Right cardiac atrium (tissue), 5 donors: ENCODE results near the gene ARHGEF37. TPM values are rescaled to one million over a fixed set of nuclear protein-coding genes. Genes with fewer than 3 reads are reported as not detected.
A peak's percentile ranks its signal among the peaks of the same experiment; 100 is the strongest.
"Not testable (repeated sequence)": the region's sequence is repeated elsewhere in the genome, so short reads cannot be mapped to it uniquely, and the experiment has no call there.

Source experiments
- ATAC-seq, 2 donors: fragments of 200-7000 bp; cut with Tn5 transposase; one replicate each; pipeline versions ENCODE4 v1.8.0 to v1.9.1; 2020; ENCODE audit warnings: moderate library complexity in 2 of 2, mild to moderate bottlenecking in 1 of 2
- DNase-seq, 3 donors: peaks; one replicate each; pipeline ENCODE4 v3.0.0-alpha.2; 2020
- H3K27ac ChIP-seq: one replicate; pipeline ENCODE4 v1.5.1; 2013; ENCODE audit warnings: mild to moderate bottlenecking, low read length, control low read depth, moderate library complexity
- H3K27me3 ChIP-seq: one replicate; pipeline ENCODE4 v1.6.1; 2013; ENCODE audit not compliant: control insufficient read depth, insufficient read depth
- H3K4me1 ChIP-seq: one replicate; pipeline ENCODE4 v1.6.1; 2013; ENCODE audit warnings: low read length; ENCODE audit not compliant: control insufficient read depth, insufficient read depth
- H3K4me3 ChIP-seq: one replicate; pipeline ENCODE4 v1.5.1; 2013; ENCODE audit warnings: low read length, control low read depth
- H3K9me3 ChIP-seq: one replicate; pipeline ENCODE4 v1.6.1; 2013; ENCODE audit warnings: low read length; ENCODE audit not compliant: control insufficient read depth
- WGBS: extraction: QIAGEN DNeasy Blood & Tissue Kit; methylation state at CpG from one replicate; pipeline ENCODE4 v1.1.7; 2013; 5-methylcytosine and 5-hydroxymethylcytosine counted together
- intact Hi-C, 4 donors: fragments of 100-400 bp; cut with DNase I; formaldehyde crosslinking; loops; one replicate each; pipeline versions ENCODE4 v1.11.0 to v1.14.0; 2022 to 2023
- long read RNA-seq, 4 donors: library from polyadenylated mRNA; unstranded; transcript quantifications; one replicate each; pipeline ENCODE4 v2.0.0, GENCODE V29; 2020 to 2021
- polyA plus RNA-seq: library from polyadenylated mRNA; stranded (reverse); fragments of 200-250 nt; gene quantifications from one replicate; pipeline ENCODE4 v1.2.3, GENCODE V29; 2013
- total RNA-seq, 4 donors: library from RNA; stranded (reverse); fragmentation: NEBNext Ultra II Directional; extraction: Animal tissue kit (Norgen Biotek cat#: 25700); gene quantifications; one replicate each; pipeline ENCODE4 v1.2.1, GENCODE V29; 2021
- donor health status: healthy with polysubstance abuse.
- donor health status: DM: no; HTN: yes; CAD: no.
- donor health status: DM: no; HTN: no; CAD: no.
- donor health status: DM: no; HTN: yes; CAD: no; lungs with severe emphysema.
- donor health status: DM: yes; HTN: yes; CAD: no.

Gene ARHGEF37, protein sequence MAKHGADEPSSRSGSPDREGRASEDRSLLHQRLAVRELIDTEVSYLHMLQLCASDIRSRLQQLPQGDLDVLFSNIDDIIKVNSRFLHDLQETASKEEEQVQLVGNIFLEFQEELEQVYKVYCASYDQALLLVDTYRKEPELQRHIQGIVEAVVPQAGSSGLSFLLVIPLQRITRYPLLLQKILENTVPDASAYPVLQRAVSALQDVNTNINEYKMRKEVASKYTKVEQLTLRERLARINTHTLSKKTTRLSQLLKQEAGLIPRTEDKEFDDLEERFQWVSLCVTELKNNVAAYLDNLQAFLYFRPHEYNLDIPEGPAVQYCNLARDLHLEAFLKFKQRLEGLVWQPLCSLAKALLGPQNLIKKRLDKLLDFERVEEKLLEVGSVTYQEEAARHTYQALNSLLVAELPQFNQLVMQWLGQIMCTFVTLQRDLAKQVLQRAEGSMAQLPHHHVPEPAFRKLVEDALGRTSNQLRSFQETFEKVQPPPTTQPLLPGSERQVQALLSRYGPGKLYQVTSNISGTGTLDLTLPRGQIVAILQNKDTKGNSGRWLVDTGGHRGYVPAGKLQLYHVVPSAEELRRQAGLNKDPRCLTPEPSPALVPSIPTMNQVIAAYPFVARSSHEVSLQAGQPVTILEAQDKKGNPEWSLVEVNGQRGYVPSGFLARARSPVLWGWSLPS
- total RNA-seq (10 to 100 TPM; 20.6 to 25.7 (median 23.2) TPM), polyA plus RNA-seq (10.4 TPM)
- long read RNA-seq, donor 1, full-length matches to known transcripts = 22 of 49 reads
- long read RNA-seq, donor 1, partial matches to known transcripts = 6 of 49 reads
- long read RNA-seq, donor 1, other reads (novel, unspliced or antisense) = 21 of 49 reads
- long read RNA-seq, donor 2, full-length matches to known transcripts = 20 of 40 reads
- long read RNA-seq, donor 2, partial matches to known transcripts = 6 of 40 reads
- long read RNA-seq, donor 2, other reads (novel, unspliced or antisense) = 14 of 40 reads
- long read RNA-seq, donor 3, full-length matches to known transcripts = 53 of 138 reads
- long read RNA-seq, donor 3, partial matches to known transcripts = 21 of 138 reads
- long read RNA-seq, donor 3, other reads (novel, unspliced or antisense) = 64 of 138 reads
- long read RNA-seq, donor 4, full-length matches to known transcripts = 12 of 31 reads
- long read RNA-seq, donor 4, partial matches to known transcripts = 1 of 31 reads
- long read RNA-seq, donor 4, other reads (novel, unspliced or antisense) = 18 of 31 reads

DNA sequence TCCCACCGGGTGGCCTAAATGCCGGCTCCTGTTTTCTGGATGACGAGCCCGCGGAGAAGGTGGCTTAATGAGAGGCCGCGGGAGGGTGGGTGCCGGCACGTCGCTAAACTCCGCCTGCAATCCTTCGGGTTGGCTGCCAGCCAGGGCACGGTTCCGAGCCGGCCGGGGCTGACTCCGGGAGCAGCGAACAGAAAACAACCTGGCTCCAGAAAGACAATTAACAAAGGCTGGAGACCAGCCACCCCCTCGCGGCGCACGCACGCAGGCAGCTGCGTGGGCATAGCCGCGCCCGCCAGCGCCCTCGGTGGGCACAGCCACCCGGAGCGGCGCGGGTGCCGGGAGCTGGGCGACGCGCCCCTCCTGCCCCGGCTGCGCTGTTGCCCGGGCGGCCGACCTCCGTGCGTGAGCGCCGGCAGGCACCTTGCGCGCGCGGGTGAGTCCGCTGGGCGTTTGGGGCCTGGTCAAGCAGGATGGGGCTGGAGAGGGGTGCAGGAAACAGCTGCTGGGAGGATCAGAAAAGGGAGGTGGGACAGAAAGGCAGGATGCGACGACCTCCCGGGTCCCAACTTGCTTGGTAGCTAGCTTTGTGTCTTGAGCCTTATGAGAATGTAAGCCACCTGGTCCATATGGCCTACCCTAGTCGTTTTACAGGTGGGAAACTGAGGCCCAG, at the start of gene ARHGEF37:
Gene ARHGEF37, plus strand, starts transcription at position 307 of the 670 bp plus-strand sequence. CDS start 16,272 bp downstream, outside the sequence.
- Histone ChIP-seq H3K9me3 (no peaks in the 10 kb centered on the region), H3K4me3 (peak within 1 kb of the TSS; percentile 50), H3K4me1 (no peaks in the 10 kb centered on the region), H3K27me3 (no peaks in the 10 kb centered on the region), H3K27ac (peak within 1 kb of the TSS; percentile 90)
- DNase-seq = peak; percentile 93 to 97 (median 97)
- intact Hi-C loops = no loop called here
- WGBS = under 1% methylated on average over 56 of the region's 56 CpGs
- ATAC-seq = peak; percentile 88 to 89

DNA sequence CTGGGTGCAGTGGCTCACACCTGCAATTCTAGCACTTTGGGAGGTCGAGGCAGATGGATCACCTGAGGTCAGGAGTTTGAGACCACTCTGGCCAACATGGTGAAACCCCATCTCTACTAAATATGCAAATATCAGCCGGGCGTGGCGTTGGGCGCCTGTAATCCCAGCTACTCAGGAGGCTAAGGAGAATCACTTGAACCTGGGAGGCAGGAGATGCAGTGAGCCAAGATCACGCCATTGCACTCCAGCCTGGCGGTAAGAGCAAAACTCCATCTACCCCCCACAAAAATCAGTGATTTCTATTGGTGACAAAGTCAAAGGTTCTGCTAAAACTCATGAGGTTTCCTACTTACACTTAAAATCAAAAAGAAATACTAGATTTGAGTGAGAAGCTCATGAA, 48.9 kb upstream of the ARHGEF37 start:
- no peaks in the 10 kb centered on the region for H3K9me3 ChIP-seq
- intact Hi-C loops = no loop called here
- no peak overlapping the region for H3K27ac ChIP-seq
- no peak overlapping the region for H3K4me3 ChIP-seq
- ATAC-seq (no peak), DNase-seq (no peak)
- no peaks in the 10 kb centered on the region for H3K27me3 ChIP-seq
- WGBS = 75% methylated on average over 7 of the region's 7 CpGs
- peaks cover 8% of the 10 kb centered on the region for H3K4me1 ChIP-seq

DNA sequence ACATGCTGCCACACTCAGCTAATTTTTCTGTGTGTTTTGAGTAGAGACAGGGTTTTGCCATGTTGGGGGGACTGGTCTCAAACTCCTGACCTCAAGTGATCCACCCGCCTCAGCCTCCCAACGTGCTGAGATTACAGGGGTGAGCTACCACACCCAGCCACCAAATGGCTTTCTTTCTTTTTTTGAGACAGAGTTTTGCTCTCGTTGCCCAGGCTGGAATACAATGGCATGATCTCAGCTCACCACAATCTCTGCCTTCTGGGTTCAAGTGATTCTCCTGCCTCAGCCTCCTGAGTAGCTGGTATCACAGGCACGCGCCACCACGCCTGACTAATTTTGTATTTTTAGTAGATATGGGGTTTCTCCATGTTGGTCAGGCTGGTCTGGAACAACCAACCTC, 45.5 kb upstream of the ARHGEF37 start:
- H3K27ac ChIP-seq, ATAC-seq, H3K27me3 ChIP-seq, DNase-seq, H3K9me3 ChIP-seq, H3K4me1 ChIP-seq, intact Hi-C loops, H3K4me3 ChIP-seq: not testable (repeated sequence)
- 69% methylated on average over 6 of the region's 6 CpGs for WGBS

DNA sequence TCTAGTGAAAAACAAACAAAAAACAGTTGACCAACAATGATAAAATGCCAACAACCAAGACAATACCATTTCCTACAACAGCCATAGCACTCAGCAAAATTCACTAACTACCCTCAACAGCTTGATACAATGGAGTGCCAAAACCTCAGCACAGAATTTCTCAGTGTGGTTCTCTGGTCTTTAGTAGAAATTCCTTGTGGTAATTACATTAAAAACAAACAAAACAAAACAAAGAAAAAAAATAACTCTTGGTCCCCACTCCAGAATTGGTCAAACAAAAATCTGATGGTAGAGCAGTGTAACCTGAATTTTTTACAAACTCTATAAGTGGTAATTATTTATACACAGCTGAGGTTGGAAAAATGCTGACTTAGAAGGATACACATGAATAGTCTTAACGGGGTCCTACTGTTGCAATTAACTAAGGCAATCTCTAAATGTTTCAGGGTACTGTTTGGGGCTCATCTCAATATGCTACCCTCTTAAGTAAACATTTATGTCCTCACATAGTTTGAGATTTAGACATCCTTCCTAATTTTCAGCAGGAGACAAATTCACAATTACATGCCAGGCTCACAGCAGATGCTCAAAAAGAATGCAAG, 43.8 kb upstream of the ARHGEF37 start:
- Histone ChIP-seq H3K9me3 (no peaks in the 10 kb centered on the region), H3K4me3 (no peak overlapping the region), H3K4me1 (peaks cover 7% of the 10 kb centered on the region), H3K27ac (no peak overlapping the region), H3K27me3 (no peaks in the 10 kb centered on the region)
- DNase-seq = no peak
- WGBS = 56% methylated on average over 1 of the region's 1 CpG
- intact Hi-C loops = no loop called here
- no peak for ATAC-seq

DNA sequence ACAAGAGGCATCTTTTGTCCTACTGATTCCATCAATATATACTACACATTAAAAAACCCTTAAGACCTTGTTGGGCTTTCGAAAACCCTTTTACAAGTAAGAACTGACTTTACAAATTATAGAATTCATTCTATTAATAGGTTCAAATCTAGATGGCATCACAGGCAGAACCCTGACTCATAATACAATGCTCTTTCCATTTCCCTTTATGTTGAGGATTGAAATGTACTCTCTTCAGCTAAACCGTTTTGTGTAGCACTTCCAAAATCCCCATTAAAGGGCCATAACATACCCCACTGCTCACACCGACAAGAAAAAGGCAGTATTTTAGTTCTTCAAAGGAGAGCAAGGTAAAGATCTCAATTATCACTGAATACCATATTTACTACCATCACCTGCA, 41.2 kb upstream of the ARHGEF37 start:
- Histone ChIP-seq H3K27ac (no peak overlapping the region), H3K9me3 (no peaks in the 10 kb centered on the region), H3K4me3 (no peak overlapping the region), H3K27me3 (no peaks in the 10 kb centered on the region), H3K4me1 (peaks cover 5% of the 10 kb centered on the region)
- WGBS = 54% methylated on average over 3 of the region's 3 CpGs
- DNase-seq (no peak), ATAC-seq (no peak)
- intact Hi-C loops = loop anchor here in 2 of 4 donors (10.0 kb wide), 1 partner anchor 45 kb away; no protein-coding TSS in a partner anchor

DNA sequence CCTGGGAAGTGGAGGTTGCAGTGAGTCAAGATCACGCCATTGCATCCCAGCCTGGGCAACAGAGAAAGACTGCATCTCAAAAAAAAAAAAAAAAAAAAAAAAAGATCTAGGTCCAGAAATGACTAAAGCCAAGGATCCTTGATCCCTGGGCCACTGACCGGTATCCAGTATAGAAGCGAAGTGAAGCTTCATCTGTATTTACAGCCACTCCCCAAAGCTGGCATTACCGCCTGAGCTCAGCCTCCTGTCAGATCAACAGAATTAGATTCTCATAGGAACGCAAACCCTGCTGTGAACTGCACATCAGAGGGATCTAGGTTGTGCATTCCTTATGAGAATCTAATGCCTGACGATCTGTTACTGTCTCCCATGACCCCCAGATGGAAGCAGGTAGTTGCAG, 39.4 kb upstream of the ARHGEF37 start:
- Histone ChIP-seq H3K4me3 (no peak overlapping the region), H3K9me3 (no peaks in the 10 kb centered on the region), H3K4me1 (peaks cover 12% of the 10 kb centered on the region), H3K27ac (no peak overlapping the region), H3K27me3 (no peaks in the 10 kb centered on the region)
- ATAC-seq (no peak), DNase-seq (no peak)
- intact Hi-C loops = loop anchor here in 2 of 4 donors (10.0 kb wide), 1 partner anchor 47 kb away; no protein-coding TSS in a partner anchor
- 71% methylated on average over 6 of the region's 6 CpGs for WGBS

DNA sequence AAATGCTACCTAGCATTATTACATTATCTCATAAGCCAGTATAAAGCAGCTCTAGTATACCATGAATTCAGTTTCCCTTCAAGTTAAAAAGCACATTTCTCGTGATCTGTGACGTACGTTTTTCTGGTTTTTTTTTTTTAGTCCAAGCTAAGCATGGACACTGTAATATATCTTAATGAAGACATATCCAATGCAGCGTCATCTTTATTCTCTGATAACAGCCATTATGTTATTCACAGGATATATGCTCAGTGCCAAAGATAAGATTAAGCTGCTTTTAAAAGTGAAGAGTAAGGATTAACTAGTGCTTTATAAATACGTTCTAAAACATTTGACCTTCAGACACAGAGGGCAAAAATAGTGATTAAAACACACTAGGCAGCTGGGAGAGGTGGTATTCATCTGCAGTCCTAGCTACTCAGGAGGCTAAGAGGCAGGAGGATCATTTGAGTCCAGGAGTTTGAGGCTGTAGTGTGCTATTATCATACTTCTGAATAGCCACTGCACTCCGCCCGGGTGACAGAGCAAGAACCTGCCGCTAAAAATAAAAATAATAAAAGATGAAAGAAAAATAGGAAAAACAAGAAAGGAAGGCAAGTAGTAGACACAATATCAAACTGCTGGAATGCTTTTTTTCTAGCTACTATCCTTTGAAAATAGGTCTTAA, 37.8 kb upstream of the ARHGEF37 start:
- ATAC-seq (peak; percentile 17 to 65), DNase-seq (no peak)
- no peaks in the 10 kb centered on the region for H3K9me3 ChIP-seq
- H3K27ac ChIP-seq = no peak overlapping the region
- WGBS = 22% methylated on average over 8 of the region's 8 CpGs
- intact Hi-C loops = loop anchor here in 2 of 4 donors (10.0 kb wide), 1 partner anchor 49 kb away; no protein-coding TSS in a partner anchor
- no peaks in the 10 kb centered on the region for H3K27me3 ChIP-seq
- H3K4me3 ChIP-seq = no peak overlapping the region
- H3K4me1 ChIP-seq = peaks cover 10% of the 10 kb centered on the region

DNA sequence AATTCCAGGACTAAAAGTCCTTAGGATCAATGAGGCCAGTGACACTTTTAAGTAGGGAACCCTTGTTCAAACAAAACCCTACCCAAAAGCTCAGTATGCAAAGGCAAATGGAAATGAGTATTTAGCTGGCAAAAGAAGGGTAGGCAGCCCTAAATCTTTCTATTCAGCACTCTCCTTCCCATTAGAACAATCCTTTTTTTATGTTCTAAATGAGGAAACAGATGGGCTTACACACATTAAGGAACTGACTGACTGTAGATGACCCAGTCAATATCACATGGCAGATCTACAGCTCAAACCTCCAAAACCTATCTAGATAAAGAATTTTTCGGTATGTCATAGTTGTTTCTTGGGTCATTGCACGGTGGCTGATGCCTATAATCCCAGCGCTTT, 37.3 kb upstream of the ARHGEF37 start:
- DNase-seq = no peak
- Histone ChIP-seq H3K27ac (no peak overlapping the region), H3K27me3 (no peaks in the 10 kb centered on the region), H3K4me1 (peaks cover 10% of the 10 kb centered on the region), H3K9me3 (no peaks in the 10 kb centered on the region), H3K4me3 (no peak overlapping the region)
- ATAC-seq = no peak
- 49% methylated on average over 3 of the region's 3 CpGs for WGBS
- intact Hi-C loops = loop anchor here in 2 of 4 donors (10.0 kb wide), 1 partner anchor 49 kb away; no protein-coding TSS in a partner anchor

DNA sequence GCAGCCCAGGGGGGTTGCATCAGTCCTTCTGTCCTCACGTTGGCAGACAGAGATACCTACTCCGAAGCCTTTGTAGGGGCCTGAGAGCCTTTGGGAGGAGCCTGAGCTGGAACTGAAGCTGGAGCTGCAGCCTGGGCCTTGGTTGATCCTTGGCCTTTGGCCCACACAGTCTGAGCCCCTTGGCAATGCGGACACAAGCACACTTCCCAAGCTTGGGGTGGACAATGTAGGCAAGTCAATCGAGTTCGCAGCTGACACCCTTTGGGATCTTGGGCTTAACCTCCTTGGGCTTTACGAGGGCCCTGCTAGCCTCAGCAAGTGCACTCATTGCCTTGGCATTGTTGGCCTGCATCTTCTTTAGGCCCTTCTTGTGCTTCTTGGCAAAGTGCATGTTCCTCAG, 36.0 kb upstream of the ARHGEF37 start:
- peaks cover 10% of the 10 kb centered on the region for H3K4me1 ChIP-seq
- ATAC-seq (no peak), DNase-seq (no peak)
- intact Hi-C loops = loop anchor here in 2 of 4 donors (10.0 kb wide), 1 partner anchor 51 kb away; no protein-coding TSS in a partner anchor
- H3K27ac ChIP-seq = no peak overlapping the region
- no peaks in the 10 kb centered on the region for H3K9me3 ChIP-seq
- 63% methylated on average over 6 of the region's 6 CpGs for WGBS
- no peaks in the 10 kb centered on the region for H3K27me3 ChIP-seq
- H3K4me3 ChIP-seq = no peak overlapping the region
